ENCODE data around the gene RPRD1A. TPM values are rescaled to one million over a fixed set of nuclear protein-coding genes. Genes with fewer than 3 reads are reported as not detected.
A peak's percentile ranks its signal among the peaks of the same experiment; 100 is the strongest.

The RPRD1A gene
- total and polyA plus RNA-seq, 9 of the 15 experiments (the other 6 are each of a cell fraction or from before 2014, with no cell fraction given), result 30.2 to 142 (median 66.0) TPM

- TF ChIP-seq, protein P1, sequence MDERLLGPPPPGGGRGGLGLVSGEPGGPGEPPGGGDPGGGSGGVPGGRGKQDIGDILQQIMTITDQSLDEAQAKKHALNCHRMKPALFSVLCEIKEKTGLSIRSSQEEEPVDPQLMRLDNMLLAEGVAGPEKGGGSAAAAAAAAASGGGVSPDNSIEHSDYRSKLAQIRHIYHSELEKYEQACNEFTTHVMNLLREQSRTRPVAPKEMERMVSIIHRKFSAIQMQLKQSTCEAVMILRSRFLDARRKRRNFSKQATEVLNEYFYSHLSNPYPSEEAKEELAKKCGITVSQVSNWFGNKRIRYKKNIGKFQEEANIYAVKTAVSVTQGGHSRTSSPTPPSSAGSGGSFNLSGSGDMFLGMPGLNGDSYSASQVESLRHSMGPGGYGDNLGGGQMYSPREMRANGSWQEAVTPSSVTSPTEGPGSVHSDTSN (CRISPR knock-in tag; IDR thresholded peaks at IDR 0.05; ENCODE audit: low read depth), result no peak
- TF ChIP-seq, protein P1 (tag; conservative IDR thresholded peaks at IDR 0.05; ENCODE audit: low read depth), result 0 out of 2 replicates have a peak, but pooled peaks have one; percentile 6
- TF ChIP-seq PKNOX1 (IDR thresholded peaks at IDR 0.05) (peak; percentile 38; the same call in 1 of the 2 replicates), ZNF561 (CRISPR knock-in tag; conservative IDR thresholded peaks at IDR 0.05) (no peak), FOXA3 (CRISPR knock-in tag; conservative IDR thresholded peaks at IDR 0.05 in 1 of 2, IDR thresholded peaks at IDR 0.05 in 1 of 2) (peak in 1 of 2 experiments; percentile 52; a peak in 1 of 4 replicates), MEIS2 (IDR thresholded peaks at IDR 0.05; ENCODE audit: partially characterized antibody) (peak; percentile 34), POLR3A (IDR thresholded peaks at IDR 0.05; ENCODE audit: borderline replicate concordance, extremely low read depth, insufficient read depth, insufficient read length) (no peak), ATF1 (CRISPR knock-in tag; IDR thresholded peaks at IDR 0.05) (no peak), ATF1 (tag; IDR thresholded peaks at IDR 0.05) (no peak), BRD9 (IDR thresholded peaks at IDR 0.05; ENCODE audit: low read depth, partially characterized antibody) (no peak), L3MBTL2 (IDR thresholded peaks at IDR 0.05) (peak; percentile 66; the same call in 1 of the 2 replicates), ATF7 (IDR thresholded peaks at IDR 0.05) (peak; percentile 48; the same call in 1 of the 2 replicates), RFX7 (CRISPR knock-in tag; IDR thresholded peaks at IDR 0.05) (no peak), GTF3C2 (IDR thresholded peaks at IDR 0.05; ENCODE audit: borderline replicate concordance, extremely low read depth, insufficient read length) (no peak), ZNF175 (CRISPR knock-in tag; IDR thresholded peaks at IDR 0.05; ENCODE audit: low read depth) (peak; percentile 65; the same call in 1 of the 2 replicates), NCOA2 (IDR thresholded peaks at IDR 0.05; ENCODE audit: partially characterized antibody in 2 of 2) (no peak), MTA2 (IDR thresholded peaks at IDR 0.05; ENCODE audit: low read depth) (no peak), SREBF2 (CRISPR knock-in tag; IDR thresholded peaks at IDR 0.05) (no peak), XRCC3 (IDR thresholded peaks at IDR 0.05) (no peak)
- TF ChIP-seq, protein P2, sequence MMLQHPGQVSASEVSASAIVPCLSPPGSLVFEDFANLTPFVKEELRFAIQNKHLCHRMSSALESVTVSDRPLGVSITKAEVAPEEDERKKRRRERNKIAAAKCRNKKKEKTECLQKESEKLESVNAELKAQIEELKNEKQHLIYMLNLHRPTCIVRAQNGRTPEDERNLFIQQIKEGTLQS (IDR thresholded peaks at IDR 0.05), result peak; percentile 84
- TF ChIP-seq, protein P2 (CRISPR knock-in tag; conservative IDR thresholded peaks at IDR 0.05), result no peak
Measured at GRCh38 chr18:36075862-36076587, 8.7 kb upstream of the RPRD1A start (continued).
